ENCODE results near the gene CDKN2AIPNL.

CDKN2AIPNL gene, protein sequence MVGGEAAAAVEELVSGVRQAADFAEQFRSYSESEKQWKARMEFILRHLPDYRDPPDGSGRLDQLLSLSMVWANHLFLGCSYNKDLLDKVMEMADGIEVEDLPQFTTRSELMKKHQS

DNA sequence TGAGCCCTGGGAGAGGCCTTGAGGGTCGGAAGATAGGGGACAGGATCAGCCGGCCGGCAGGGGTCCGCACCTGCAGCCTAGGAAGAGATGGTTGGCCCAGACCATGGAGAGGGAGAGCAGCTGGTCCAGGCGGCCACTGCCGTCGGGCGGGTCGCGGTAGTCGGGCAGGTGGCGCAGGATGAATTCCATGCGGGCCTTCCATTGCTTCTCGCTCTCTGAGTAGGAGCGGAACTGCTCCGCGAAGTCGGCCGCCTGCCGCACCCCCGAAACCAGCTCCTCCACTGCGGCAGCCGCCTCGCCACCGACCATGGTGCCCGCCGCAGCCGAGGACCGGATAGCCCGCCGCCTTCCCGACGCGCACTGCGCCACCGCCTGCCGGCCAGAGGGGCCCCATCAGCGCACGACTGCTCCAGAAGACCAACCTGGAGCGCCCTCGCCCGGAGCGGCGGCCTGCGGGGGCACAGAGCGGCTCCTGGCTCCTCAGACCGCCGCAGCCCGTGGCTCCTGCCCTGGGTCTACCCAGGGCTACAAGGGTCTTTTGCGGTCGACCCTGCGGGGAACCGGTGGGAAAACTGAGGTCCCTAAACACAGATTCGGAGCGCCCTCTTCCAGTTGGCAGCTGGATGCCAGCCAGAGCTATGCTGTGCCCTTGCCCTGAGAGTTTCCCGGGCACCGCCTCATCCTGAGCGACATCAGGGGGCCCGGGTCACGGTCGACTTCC is at the start of gene CDKN2AIPNL:
CDKN2AIPNL (minus strand) TSS at position 336 of the 721 bp plus-strand sequence; CDS start at position 309, 27 bp downstream.
- DNase-seq (ENCODE audit: low spot score): peak; percentile 94

DNA sequence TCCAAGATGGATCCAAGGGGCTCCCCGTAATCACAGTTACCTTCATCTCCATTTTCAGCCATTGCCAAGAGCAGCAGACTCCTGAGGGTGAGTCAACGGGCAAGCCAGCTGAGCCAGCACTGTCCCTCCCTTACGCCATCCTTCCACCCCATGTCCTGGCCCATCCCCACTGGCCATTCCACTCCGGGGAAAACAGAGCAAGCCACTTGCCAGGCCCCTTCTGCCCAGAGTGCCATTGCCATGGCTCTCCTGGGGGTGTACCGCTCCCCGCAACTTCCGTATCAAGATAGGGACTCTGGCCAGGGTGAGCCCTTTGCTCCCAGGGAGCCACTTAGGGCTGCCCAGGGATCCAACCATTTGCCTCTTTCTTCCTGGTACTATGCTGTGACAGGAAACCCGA is 48.9 kb upstream of the CDKN2AIPNL start:
- no peak for DNase-seq (ENCODE audit: low spot score)

DNA sequence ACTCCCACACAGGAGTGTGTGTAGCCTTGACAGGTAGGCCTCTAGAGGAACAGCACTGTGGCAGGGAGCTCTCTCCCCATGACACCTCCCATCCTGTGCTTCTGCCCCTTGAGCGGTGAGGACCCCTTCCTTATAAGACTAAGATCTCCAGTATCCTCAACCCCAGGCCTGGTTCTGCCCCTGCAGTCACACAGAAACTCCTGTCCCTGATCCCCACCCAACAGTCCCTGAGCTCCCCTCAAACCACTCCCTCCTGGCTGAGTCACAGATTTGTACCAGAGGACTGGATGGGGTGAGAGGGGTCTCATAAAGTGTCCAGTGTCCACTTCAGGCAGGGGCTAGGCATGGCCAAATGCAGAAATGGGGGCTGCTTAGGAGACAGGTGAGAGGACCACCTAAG is 47.8 kb upstream of the CDKN2AIPNL start:
- DNase-seq (ENCODE audit: low spot score): no peak

DNA sequence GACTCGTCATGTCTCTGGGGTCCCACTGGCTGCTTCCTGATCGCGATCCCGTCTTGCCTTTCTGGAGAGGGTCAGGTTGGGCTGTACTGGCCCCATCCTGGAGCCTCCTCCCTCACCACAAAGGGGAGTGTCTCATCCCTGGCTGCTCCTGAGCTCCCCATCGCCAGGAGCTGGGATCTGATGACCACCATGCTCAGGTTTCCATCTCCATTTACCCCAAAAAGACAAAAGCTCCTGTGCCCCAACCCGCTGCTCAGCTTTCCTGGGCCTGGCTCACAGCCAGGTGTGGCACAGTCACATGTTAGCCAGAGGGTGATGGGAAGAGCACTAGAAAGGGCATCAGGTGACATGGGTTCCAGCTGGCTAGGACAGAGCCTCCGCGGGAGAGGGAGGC is 47.3 kb upstream of the CDKN2AIPNL start:
- DNase-seq (ENCODE audit: low spot score): no peak

DNA sequence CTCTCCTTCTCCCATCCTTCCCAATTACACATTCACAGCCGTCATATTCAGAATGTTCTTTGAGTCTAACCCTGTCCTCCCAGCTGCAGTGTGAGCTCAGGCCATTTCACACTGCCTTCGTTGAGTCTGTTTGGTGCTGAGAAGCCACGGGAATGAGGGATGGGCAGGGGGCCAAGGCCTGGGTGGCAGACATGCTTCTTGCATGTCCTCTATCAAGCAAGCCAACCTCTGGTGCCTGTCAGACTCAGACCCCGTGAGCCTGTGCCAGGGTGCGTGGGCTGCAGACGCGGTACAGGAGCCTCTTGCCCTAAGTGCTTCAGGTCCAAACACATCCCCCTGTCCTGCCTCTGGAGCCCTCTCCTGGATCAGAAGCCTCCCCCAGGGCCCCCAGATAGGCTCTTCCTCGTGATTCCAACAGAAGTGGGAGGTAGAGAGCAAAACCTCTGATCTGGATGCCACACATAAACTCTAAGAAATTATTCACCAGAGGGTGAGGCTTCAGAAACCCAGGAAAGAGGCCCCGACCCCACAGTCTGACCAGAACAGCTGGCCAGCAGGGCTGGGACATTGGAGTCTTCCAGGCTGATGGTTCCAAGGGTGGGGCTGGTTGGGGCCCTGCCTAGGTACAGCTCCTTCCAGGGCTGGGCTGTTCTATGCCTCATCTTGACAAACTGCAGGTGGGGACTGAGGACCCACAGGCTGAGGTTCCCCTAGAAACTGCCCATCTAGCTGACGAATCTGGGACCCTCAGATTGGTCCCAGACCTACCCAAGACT is 46.7 kb upstream of the CDKN2AIPNL start:
- peak; percentile 72 for DNase-seq (ENCODE audit: low spot score)

DNA sequence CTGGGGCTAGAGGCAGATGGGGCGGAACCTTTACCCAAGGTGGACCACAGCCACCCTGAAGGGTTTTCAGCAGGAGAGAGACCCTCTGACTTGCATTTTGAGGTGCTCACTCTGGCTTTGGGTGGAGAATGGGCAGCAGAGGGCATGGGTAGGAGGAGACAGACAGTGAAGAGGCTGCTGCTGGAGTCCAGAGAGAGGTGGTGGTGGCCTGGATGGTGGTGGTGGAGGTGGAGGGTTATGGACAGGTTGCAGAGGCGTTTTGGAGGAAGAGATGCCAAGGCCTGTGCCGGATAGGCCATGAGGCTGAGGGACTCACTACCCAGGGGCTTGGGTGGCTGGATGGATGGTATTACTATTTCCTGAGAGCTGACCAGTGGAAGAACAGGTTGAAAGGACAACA is 46.1 kb upstream of the CDKN2AIPNL start:
- DNase-seq (ENCODE audit: low spot score): no peak

DNA sequence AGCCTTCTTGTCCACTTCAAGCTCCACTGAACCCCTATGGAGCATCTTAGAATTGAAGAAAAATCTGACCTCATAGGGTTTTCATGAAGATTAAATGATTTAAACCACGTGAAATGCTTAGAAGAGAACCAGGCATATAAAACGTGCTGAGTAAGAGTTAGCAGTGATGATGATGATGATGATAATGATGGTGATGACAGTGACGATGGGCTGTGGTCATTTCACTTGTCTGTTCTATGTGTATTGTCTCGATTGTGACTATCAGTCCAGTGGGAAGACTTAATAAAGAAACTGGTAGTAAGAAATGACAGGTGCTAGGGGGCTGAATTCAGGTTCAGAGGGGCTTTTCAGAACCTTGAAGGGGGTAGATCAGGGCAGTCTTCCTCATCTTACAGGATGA is 45.1 kb upstream of the CDKN2AIPNL start:
- DNase-seq (ENCODE audit: low spot score): no peak

DNA sequence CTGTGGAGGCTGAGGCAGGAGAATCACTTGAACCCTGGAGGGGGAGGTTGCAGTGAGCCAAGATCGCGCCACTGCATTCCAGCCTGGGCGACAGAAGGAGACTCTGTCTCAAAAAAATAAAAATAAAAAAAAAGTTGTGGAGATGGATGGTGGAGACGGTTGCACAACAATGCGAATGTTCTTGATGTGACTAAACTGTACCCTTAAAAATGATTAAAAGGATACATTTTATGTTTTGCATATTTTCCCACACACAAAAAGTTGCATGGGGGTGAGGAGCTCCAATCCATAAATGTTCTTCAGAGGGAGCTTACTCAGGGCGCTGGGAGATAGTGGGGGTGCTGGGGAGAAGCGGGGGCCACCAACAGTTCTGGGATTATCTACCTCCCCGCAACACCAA is 43.8 kb upstream of the CDKN2AIPNL start:
- DNase-seq (ENCODE audit: low spot score): no peak

DNA sequence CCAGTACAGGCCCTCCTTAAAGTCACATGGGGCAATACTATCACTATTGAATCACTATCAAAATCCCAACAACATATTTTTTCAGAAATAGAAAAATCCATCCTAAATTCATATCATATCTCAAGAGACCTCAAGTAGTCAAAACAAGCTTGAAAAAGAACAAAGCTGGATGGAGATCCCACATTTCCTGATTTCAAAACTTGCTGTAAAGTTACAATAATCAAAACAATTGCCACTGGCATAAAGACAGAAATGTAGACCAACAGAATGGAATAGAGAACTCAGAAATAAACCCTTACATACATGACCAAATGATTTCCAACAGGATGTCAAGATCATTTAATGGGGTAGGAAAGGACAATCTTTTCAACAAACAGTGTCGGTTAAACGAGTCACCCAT is 41.3 kb upstream of the CDKN2AIPNL start:
- DNase-seq (ENCODE audit: low spot score): no peak

DNA sequence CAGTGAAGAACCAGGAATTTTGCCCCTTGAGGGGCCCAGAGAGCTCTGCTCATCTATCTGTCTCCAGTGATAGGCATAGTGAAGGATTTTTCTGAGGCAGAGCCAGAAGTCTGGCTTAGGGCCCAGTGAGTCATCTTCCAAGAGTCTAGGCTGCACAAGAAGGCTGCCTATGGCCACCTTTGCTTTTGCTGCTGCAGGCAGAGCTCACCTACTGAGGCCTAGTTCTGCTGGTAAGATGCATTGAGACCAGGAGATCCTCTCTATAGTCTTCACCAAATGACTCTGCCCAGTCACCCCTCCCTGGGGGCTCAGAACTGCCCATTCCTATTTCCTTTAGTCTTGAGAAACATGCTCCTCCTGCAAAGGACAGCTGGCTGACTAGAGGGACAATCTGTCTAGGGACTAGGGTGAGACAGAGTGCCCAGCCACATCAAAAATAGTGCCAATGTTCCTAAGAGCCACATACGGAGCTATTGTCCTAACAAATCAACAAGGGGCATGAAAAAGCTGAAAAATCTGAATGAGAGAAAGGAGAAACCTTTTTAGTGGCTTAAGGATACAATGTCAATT is 40.3 kb upstream of the CDKN2AIPNL start:
- DNase-seq (ENCODE audit: low spot score): peak; percentile 93

DNA sequence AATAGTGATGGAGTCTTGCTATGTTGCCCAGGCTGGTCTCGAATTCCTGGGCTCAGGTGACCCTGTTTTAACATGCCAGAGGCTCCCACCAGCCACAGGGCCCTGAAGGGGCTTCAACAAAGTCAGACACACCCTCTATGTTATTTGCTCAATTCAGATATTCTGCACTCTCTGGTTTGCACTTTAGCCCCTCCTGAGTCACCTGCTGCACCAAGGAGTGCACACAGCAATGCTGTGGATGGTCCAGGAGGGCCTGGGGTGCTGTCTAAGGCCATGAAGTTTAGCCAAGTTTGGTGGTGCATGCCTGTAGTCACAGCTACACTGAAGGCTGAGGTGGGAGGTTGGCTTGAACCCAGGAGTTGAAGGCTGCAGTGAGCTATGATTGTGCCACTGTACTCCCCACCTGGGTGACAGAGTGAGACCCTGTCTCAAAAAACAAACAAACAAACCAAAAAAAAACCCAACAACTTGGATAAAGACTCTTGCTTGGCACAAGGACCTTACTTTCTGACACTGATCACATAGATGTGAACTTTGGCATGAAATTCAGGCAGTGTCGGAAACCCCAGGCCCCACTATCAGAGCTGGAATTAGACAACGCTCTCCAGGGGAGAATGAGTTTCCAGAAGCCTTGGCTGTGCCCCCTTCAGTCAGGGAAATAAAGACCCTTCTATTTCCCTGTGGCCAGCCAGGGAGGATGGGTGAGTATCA is 39.7 kb upstream of the CDKN2AIPNL start:
- DNase-seq (ENCODE audit: low spot score): no peak

DNA sequence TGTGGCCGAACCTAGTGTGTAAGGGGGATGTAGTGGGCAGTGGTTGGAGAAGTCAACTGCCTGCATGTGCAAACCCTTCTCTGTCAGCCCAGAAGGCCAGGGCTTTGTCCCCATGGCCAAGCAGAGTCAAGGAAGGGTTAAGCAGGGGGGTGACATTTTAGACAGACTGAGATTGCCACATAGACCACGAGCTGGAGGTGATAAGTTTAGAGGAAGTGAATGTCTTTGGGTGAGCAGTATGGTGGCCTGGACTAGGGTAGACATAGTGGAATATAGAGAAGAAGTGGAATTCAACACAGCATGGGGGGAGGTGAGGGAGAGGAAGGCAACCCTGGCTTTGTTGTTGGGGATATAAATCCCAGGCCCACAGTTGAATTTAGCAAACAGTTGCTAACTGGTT is 38.7 kb upstream of the CDKN2AIPNL start:
- DNase-seq (ENCODE audit: low spot score): no peak

DNA sequence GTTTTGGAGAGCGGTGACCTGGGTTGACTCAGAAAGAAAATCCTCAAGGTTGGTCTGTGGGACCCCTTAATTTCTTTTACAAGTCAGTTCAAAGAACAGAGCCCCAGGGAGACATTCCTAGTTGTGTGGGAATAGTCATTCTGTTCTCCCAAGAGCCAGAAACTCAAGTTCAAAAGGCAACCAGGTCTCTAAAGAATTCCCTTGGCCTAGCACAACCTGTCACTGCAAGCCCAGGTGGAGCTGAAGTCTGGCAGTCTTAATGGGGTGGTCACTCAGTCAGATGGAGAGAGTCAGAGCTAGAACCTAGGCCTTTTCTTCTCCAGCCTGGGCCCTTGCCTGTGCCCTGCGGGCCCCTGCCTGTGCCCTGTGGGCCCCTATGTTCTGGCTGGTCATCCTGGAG is 37.5 kb upstream of the CDKN2AIPNL start:
- DNase-seq (ENCODE audit: low spot score): no peak

DNA sequence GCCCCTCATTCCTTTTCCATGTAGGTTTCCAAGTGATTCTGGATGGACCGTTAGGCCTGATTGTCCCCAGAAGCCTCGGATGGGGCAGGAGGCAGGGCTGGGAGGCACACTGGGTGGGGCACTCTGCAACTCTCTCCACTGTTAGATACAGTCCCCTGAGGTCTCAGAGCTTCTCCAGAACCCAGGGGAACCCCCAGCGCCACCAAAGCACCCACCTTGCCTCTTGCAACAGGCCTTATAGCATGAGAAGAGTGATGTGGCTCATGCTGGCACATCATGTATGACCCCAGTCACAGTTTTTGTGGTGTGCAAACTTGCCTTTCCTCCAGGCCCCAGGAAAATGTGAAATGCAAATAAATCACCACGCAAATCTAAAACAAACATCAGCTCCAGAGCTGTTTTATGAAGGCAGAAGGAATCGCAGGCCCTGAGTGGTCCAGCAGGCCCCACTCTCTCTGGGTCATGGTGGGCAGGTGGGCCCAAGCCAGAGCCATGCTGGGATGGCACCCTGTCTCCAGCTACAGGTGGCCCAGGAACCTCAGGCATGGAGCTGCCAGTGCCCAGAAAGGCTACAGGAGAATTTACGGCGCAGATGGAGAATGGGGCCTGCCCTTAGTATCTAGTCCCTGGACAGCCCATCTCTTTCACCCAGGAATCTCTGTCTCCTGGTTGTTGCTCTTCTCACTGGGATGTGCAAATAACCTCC is 36.3 kb upstream of the CDKN2AIPNL start:
- no peak for DNase-seq (ENCODE audit: low spot score)

DNA sequence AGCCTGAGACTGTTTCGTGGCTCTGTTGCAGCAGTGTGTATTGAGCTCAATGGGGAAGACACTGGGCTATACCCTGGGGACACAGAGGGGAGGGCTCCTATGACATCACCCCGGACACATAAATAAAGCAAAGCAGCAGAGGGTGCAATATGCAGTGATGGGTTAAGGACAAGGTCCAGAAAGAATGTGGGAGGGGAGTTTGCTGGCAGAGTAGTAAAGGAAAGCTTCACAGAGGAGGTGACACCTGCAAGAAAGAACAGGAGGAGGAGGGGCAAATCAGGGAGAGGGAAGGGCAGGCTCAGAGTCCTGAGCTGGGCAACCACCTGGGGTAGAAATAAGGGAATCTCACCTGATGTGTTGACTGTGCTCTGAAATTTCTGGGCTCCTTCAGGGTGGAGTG is 35.3 kb upstream of the CDKN2AIPNL start:
- no peak for DNase-seq (ENCODE audit: low spot score)

DNA sequence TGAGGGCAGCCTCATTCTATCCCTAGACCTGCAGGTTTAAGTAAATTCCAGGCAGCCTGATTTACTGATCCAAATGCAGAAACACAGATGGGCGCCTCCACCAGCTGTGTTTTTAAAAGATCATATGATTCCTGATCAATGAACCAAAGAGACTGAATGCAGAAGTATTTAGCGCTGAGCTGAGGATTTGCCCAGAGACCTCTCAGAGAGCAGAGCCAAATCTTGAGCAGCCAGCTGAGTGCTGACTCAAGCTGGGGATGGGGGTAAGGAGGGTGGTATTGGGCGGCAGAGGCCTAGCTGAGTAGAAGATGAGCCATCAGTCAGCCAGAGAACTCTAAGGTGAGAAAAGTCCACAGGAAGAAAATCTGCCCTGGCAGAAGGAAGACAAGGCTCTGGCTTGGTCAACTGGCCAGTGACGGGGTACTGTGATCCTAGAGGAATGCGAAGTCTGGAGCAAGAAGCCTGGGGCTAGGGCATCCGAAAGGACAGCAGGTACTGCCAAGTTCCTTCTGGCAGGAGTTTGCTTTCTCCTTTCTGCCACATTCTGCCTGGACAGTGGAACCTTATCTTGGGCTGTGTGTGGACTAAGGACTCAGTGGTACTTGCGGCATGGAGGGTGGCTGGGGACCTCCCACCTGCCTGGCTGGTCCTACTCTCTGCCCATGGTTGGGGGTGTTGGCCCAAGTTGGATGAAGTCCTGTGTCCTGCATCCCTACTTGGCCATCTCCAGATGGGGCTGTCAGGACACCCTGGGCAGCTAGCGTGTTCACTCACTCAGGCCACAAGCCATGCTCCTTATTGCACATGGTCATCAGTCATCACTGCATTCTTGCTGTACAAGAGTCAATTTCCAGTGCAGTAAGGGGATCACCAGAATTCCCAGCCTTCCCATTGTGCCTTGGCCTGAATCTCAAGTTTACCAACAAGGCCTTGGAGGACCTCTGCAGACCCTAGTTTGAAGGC is 34.5 kb upstream of the CDKN2AIPNL start:
- no peak for DNase-seq (ENCODE audit: low spot score)

DNA sequence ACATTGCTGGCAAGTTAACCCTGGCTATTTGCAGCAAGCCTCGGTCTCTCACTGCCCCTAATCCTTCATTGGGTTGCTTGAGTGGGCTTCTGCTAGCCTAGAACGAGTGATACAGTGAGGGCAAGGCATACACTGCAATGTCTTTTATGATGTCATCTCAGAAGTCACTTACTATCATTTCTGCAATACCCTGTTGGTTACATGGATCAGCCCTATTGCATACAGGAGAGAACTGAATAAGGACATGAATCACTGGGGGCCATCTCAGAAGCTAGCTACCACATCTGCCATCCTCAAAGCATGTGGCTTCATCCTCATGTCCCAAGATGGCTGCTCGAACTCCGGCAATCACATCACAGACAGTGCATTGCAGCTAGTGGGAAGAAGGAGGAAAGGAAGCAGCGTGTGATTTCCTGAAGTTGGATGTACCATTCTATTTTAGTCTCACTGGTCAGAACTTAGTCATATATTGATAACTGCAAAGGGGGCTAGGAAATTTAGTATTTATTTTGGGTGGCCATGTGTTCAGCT is 33.3 kb upstream of the CDKN2AIPNL start:
- DNase-seq (ENCODE audit: low spot score): no peak

DNA sequence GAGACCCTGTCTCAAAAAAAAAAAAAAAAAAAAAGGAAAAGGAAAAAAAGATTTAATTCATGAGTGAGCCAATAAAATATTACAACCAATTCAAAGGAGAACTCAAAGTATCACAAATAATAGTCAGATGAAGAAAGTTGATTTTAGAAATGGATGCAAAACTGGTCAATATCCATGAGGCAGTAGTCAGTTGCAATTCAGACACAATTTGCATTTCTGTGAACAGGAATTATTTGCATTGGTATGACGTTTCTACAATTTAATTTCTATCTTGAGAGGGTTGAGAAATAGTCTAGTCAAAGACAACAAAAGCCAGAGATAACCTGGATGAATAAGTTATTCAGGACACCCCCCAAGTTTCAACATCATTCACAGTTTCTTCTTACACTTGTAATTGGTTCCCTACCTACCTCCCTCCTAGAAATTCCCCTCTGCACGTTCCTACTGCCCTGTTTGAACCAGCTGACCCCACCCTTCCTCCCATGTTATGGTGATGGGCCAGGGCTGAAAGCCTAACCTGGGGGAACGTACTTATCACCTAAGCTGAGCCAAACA is 28.6 kb upstream of the CDKN2AIPNL start:
- DNase-seq (ENCODE audit: low spot score): no peak

DNA sequence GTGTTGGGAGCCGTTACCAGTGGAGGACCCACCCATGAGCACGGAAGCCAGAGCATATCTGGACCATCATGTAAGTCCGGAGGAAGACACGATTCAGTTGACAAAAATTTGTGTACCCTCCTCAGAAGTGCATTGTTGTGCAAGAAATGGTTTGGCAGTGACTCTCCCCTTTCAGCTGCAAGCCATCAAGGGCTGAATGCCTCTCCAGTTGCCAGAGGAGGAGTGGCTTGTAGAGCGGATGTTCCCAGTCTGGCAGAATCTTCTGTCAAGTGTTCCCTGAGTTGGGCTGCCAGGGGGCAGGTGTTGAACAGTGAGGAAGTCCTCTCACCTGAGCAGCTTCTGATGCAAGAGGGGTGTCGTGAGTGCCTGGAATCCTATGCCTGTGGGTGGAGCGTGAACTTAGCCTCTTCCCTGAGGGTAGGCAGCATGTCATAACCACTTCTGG is 27.6 kb upstream of the CDKN2AIPNL start:
- peak; percentile 93 for DNase-seq (ENCODE audit: low spot score)

DNA sequence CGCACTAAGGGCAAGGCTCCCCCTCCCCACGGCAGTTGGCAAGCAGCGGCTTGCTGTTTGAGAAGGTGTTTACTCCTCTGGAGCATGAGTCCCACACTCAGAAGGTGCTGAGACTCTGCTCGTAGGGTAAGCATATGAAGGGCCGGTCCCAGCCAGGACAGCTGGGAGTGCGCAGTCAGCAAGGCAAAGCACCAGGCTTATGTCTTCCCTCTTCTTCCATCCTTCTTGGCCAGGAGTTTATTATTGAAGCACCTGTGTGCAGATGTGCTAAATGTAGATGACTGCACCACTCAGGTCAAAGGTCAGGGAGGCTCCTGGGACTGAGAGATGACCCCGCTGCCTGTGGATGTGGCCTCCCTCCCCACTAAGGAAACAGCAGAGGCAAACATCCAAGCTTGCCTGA is 27.0 kb upstream of the CDKN2AIPNL start:
- no peak for DNase-seq (ENCODE audit: low spot score)

All from AG08395 (cell line).